ENCODE data around the gene MTMR3.
"Not testable (repeated sequence)": the region's sequence is repeated elsewhere in the genome, so short reads cannot be mapped to it uniquely, and the experiment has no call there.

The MTMR3 gene

GRCh38 chr22:30061094-30061493 lies 178.1 kb downstream of the MTMR3 start:
- DNase-seq = not testable (repeated sequence)

- DNase-seq = no peak
Measured at GRCh38 chr22:30062259-30062658, 179.3 kb downstream of the MTMR3 start.

- no peak for DNase-seq
Measured at GRCh38 chr22:30062950-30063349, 180.0 kb downstream of the MTMR3 start.

- no peak for DNase-seq
Measured at GRCh38 chr22:30064172-30064571, 181.2 kb downstream of the MTMR3 start.

GRCh38 chr22:30073743-30074142 lies 190.8 kb downstream of the MTMR3 start:
- DNase-seq = no peak

GRCh38 chr22:30074147-30074546 lies 191.2 kb downstream of the MTMR3 start:
- DNase-seq = no peak

GRCh38 chr22:30074994-30075393 lies 192.0 kb downstream of the MTMR3 start:
- no peak for DNase-seq

- DNase-seq = no peak
Measured at GRCh38 chr22:30077279-30077880, 194.4 kb downstream of the MTMR3 start.

GRCh38 chr22:30078320-30079311 lies 195.6 kb downstream of the MTMR3 start:
- peak; percentile 22 for DNase-seq

- DNase-seq = no peak
Measured at GRCh38 chr22:30079952-30080533, 197.1 kb downstream of the MTMR3 start, which contains the start of gene HORMAD2. Gene HORMAD2 (plus strand): TSS chr22:30080464. CDS start chr22:30093953, 13,489 bp downstream.
